GM12878 (cell line): ENCODE results near the gene GRIK1.

Experiments used
- CTCF ChIP-seq, 3 experiments: IDR thresholded peaks in 2 of 3; conservative IDR thresholded peaks in 1 of 3; 2 replicates each; pipeline ENCODE4 v1.5.1; 2011; ENCODE audit warnings: low read depth in 3 of 3, low read length in 3 of 3, mild to moderate bottlenecking in 3 of 3, control low read depth in 2 of 3, moderate library complexity in 2 of 3, inconsistent platforms in 1 of 3, mixed read lengths in 1 of 3; ENCODE audit not compliant: control insufficient read depth in 2 of 3, insufficient read depth in 1 of 3; ENCODE audit errors: extremely low read depth in 1 of 3
- EZH2 ChIP-seq: IDR thresholded peaks from 2 replicates; pipeline ENCODE4 v1.6.1; 2012; ENCODE audit warnings: low read depth, mild to moderate bottlenecking, control low read depth, inconsistent platforms, low read length, borderline replicate concordance; ENCODE audit not compliant: control insufficient read depth
- LARP7 ChIP-seq: fragments of 450-650 bp; IDR thresholded peaks from 2 replicates; pipeline ENCODE4 v1.6.1; 2017; ENCODE audit warnings: mild to moderate bottlenecking
- NFIC ChIP-seq: IDR thresholded peaks from 2 replicates; pipeline ENCODE4 v1.6.1; 2012; ENCODE audit warnings: low read depth, mild to moderate bottlenecking, inconsistent platforms, low read length, moderate library complexity
- POU2F2 ChIP-seq: IDR thresholded peaks from 3 replicates; pipeline ENCODE4 v1.6.1; 2011; ENCODE audit warnings: low read depth, mild to moderate bottlenecking, low read length, borderline replicate concordance
- REST ChIP-seq: IDR thresholded peaks from 2 replicates; pipeline ENCODE4 v1.6.1; 2012; ENCODE audit warnings: mild to moderate bottlenecking, low read depth, low read length
- TCF7 ChIP-seq: IDR thresholded peaks from 2 replicates; pipeline ENCODE4 v1.6.1; 2014; ENCODE audit warnings: antibody characterized with exemption, borderline replicate concordance
- ZBTB4 ChIP-seq: fragments of 450-650 bp; formaldehyde crosslinking; IDR thresholded peaks from 2 replicates; pipeline ENCODE4 v1.4.0; 2022; ENCODE audit warnings: mild to moderate bottlenecking, moderate library complexity

DNA sequence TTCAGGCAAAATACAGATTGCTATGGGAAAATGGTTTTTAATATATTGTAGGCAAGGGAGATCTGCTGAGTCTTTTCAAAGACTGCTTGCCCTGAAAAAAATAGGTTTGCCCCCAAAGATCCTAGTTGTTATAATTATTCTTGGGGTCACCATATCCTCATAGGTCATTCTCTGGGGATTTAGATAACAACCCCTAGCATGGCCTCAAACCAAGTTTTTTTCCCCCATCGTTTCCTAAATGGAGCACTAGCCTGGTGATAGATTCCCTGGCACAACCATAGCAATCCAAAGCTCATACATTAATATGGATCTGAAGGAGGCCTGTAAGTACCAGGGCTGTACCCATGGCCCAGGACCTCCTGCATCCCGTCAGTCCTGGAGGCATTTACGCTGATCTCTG, 325.9 kb downstream of the GRIK1 start:
- no peak for TF ChIP-seq ZBTB4 (CRISPR knock-in tag)
- no peak for TF ChIP-seq NFIC
- TF ChIP-seq TCF7 = no peak
- TF ChIP-seq CTCF (IDR thresholded peaks at IDR 0.05 in 2 of 3, conservative IDR thresholded peaks at IDR 0.05 in 1 of 3; ENCODE audit: control insufficient read depth in 2 of 3, extremely low read depth in 1 of 3, insufficient read depth in 1 of 3, low read depth in 3 of 3, low read length in 3 of 3) = no peak
- no peak for TF ChIP-seq EZH2
- TF ChIP-seq REST = no peak
- no peak for TF ChIP-seq LARP7
- no peak for TF ChIP-seq POU2F2
